ENCODE results near the gene LGR6.

The LGR6 gene

GRCh38 chr1:202200669-202201068 is 7.1 kb downstream of the LGR6 start:
- no peak for DNase-seq (ENCODE audit: low spot score)

GRCh38 chr1:202201266-202201665 is 7.7 kb downstream of the LGR6 start:
- DNase-seq (ENCODE audit: low spot score), result peak; percentile 8

DNA sequence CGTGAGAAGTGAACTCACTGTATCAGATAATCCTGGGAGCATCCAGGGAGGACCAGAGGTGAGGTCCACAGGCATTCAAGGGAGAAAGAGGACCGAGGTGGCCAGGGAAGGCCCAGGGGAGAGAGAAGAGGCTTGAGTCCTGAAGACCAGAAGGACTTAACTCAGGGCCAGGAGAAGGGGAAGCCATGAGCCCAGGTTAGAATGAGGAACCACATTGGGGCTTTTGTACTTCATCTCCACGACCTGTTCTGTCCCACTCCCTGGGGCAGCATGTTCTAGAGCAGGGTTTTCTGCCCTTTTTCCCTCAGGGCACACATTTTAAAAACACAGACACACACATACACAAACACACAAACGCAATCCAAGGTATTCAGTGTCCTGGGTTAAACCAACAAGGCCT is 8.4 kb downstream of the LGR6 start:
- no peak for DNase-seq (ENCODE audit: low spot score)

DNA sequence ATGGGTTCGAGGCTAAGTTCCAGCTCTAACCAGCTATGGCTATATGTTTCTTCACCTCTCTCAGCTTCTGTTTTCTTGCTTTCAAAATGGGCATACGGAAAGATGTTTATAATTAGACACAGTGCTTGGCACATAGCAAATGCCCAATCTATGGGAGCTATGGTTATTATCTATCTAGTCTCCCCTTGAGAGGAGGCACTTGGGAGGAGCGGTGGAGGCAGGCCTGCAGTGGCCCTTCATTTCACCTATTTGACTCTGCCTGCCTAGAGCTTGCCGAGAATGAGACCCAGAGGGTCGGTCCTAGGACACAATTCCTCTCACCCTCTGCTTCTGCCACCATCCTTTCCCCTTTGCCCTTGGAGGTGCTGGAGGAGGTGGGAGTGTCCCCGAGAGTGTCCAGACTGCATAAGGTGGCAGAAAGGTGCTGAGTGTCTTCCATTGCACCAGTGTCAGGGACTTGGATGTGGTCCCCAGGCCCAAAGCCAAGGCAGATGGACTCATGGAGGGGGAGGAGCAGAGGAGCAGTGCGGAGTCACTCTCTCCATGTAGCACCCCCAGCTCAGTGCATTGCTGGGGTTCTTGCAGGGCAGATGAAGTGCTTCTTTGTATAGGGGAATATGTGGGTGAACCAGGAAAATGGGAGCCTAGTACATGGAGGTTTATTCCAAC is 9.0 kb downstream of the LGR6 start:
- no peak for DNase-seq (ENCODE audit: low spot score)

- peak; percentile 18 for DNase-seq (ENCODE audit: low spot score)
Observed at GRCh38 chr1:202203238-202204039, 9.8 kb downstream of the LGR6 start.

DNA sequence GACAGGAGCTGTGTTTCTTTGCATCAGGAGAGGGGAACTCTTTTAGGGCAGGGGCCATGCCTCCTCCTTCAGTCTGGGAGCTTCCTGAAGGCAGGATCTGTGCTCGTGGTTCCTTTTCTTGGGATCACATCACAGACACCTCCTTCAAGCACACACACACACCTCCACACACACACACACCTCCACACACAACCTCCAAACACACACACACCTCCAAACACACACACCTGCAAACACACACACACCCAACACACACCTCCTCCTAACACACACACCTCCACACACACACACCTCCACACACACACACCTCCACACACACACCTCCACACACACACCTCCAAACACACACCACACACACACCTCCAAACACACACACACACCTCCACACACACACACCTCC is 10.5 kb downstream of the LGR6 start:
- DNase-seq (ENCODE audit: low spot score), result no peak

DNA sequence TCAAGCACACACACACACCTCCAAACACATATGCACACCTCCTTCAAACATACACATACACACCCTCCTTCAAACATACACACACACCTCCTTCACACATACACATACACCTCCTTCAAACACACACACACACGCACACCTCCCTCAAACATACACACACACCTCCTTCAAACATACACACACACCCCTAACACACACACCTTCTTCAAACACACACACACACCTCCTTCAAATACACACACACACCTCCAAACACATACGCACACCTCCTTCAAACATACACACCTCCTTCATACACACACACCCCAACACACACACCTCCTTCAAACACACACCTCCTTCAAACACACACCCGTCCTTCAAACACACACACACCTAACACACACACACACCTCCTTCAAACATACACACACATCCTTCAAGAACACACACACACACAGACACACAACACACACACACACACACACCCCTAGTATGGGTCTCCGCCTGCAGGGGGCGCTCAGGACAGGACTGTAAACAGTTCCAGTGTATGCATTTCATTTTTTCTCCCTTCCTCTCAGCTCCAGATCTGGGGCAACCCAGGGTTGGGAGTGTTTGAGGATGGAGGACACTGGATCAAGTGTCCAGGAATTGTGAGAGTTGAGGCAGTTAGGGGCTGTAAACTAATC is 12.1 kb downstream of the LGR6 start:
- no peak for DNase-seq (ENCODE audit: low spot score)

DNA sequence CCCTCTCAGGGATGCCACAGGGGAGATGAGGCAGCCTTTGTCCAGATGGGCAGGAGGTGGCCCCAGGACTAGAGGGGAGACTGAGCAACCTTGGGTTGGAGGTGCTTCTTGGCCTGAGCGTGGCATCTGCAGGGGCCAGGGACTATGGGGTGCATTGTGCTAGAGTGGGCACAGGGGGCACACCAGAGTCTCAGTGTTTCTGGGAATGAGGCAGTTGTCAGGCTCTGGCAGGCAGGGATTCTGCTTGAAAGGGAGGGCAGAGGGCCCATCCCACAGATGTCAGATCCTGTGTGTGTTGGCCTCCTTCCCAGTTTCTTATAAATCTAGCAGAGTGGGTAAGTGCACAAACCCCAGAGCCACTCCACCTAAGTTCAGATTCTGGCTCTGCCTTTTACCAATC is 13.7 kb downstream of the LGR6 start:
- DNase-seq (ENCODE audit: low spot score), result no peak

DNA sequence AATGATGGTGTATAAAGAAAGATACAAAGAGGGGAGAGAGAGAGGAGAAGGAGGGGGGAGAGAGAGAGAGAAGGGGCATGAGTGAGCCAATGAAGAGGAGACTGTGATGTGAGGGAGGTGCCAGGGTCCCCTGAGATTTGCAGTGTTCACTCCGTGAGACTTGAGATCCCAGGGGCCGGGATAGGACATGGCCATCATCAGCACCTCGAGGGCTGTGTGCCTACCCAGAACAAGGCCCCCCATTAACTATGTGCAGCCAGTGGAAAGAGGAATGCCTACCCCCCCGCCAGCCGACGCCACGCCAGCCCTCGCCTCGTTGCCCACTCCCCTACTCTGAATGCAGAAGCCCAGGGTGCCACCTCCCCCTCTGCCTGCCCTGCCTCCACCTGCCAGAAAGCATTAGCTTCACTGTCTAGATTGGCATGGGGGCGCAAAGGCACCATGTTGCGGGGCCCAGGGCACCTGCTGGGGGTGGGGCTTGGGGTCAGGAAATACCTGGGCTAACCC is 14.8 kb downstream of the LGR6 start:
- no peak for DNase-seq (ENCODE audit: low spot score)

- DNase-seq (ENCODE audit: low spot score), result no peak
Observed at GRCh38 chr1:202210385-202210784, 16.8 kb downstream of the LGR6 start.

DNA sequence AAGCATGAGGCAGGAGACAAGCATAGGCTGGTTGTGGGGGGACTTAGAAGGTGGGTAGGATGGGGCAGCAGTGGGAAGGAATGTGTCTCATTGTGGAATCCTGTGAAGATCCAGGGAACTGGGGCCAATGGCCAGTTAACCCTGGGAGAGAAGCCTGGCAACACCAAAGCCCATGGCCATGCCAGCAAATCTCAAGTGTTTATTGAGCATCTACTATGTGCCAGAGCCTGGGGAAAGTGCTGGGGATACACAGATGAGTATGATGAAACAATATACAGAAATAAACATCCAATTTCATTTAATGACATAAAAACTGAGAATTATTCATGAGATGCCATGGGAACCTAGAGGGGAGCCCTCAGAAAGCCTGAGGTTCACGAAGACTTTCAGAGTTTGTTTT is 17.4 kb downstream of the LGR6 start:
- DNase-seq (ENCODE audit: low spot score), result no peak

DNA sequence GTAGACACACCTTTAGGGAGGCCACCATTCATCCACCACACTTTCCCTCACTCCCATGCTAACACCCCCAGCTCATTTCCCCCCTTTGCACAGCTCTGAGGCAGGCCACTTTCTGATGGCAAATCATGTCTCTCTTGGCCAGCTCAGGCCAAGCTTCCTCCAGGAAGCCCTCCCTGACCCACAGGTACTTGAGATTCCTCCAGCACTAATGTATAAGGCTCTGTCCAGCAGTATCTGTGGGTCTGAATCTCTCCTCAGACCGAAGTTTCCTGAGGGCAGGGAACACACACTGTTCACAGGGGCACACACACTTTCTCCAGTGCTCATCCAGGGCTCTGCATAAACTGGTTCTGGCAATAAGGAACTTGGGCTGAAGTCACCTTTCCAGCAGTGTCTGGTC is 19.2 kb downstream of the LGR6 start:
- no peak for DNase-seq (ENCODE audit: low spot score)

DNA sequence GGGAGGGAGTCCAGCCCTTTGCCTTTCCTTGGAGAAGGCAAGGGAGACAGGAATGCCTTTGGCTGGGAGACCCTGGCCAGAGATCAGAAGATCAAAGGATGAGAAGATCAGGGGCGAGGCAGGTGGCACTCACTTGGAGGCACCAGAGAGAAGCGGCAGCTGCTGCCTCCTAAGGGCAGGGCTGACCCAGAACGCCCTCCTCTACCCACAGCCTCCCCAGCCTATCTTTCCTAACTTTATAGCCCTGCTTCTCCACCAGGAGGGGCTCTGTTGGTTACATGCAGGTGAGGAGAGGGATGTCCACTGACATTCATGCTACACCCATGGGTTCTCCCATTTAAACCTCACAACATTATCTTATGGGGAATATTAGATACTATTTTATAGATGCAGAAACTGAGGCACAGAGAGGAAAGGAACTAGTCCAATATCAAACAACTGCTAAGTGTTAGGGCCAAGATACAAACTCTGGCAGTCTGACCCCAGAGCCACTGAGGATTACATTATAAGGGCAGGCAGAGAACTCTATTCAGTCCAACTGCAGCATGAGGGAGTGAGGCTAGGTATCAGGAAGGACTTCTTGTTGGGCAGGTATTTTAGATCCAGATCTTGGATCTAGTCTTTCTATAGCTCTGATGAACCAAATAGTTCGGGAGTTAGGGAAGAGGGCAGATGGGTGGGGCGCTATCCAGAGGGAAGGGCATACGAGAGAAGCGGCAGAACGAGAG is 19.9 kb downstream of the LGR6 start:
- DNase-seq (ENCODE audit: low spot score), result no peak

DNA sequence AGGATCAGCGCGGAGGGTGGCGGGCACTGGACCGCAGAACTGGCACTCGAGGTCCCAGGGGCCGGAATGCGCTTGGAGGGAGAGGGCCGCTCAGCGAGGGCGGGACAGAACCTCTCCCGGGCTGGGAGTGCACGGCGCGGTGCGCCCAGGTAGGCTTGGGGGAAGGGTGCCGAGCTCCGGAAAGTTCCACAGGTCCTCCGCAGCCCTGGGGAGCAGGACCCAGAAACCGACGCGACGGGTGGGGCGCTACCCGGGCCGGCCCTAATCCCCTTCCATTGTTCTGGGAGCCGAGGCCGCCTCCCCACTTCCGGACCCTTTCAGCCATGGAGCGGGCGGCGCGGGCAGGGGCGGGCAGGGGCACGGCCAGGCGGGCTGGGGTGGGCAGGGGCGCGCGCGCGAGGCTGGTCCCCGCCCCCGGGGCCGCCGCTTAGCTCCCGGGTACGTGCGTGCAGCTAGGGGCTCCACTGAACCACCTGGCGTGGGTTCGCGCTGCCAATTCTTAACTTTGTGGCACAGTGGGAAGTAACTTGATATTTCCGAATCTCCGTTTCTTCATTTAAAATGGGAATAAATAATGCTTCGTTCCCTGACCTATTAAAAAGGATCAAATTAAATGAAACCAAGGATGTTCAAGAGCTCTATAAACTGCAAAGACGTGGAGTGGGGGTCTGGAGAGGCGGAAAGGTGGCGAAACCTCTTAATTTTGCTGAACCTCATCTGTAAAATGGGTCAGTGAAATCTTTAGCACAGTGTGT is 20.7 kb downstream of the LGR6 start:
- no peak for DNase-seq (ENCODE audit: low spot score)

DNA sequence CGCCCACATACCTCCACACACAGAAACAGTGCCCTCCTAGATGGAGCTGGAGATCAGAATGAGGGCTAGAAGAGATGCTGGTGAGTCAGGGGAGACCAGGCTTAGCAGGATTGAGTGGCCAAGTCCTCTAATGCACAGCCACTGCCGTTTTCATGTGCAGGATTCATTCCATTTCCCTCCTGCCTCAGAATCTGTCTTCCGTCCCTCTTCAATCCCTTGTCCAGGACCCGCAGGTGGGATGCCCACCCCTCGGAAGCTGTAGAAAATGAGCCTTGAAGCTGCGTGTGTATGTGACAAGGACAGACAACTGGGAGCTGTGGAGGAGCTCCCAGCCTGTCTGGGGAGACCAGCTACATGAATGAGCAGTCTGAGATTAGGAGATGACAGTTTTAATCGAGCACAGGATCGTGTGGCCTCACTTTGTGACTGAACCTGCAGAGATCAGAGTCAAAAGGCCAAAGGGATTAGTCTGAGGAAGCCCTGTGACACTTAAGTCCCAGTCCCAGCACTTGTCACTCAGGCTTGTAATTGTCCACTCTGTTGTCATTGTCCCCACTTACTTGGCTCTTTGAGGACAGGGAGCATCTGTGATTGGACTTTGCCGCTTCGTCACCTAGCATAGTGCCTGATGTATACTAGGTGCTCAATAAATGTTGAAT is 22.0 kb downstream of the LGR6 start:
- no peak for DNase-seq (ENCODE audit: low spot score)

- DNase-seq (ENCODE audit: low spot score), result no peak
Observed at GRCh38 chr1:202216691-202217090, 23.1 kb downstream of the LGR6 start.

DNA sequence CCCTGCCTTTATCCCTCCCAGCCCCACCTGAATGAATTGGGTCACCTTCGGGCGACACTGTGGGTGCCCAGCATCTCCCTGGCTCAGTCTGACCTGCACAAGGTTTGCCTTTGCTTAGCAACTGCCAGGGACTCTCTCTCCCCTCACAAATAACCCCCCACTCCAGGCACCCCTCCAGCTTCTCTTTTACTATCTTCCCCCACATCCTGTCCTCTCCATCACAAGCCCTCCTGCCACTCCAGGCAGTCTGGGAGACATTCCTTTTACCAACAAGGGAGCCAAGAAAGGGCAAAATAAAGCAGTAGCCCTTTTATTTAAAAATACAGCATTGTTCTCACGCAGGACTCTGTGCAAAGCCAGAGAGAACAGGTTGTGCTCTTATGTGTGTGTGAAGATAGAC is 23.9 kb downstream of the LGR6 start:
- no peak for DNase-seq (ENCODE audit: low spot score)

GRCh38 chr1:202217951-202218350 is 24.4 kb downstream of the LGR6 start:
- DNase-seq (ENCODE audit: low spot score), result no peak

- no peak for DNase-seq (ENCODE audit: low spot score)
Observed at GRCh38 chr1:202220733-202221132, 27.1 kb downstream of the LGR6 start.

DNA sequence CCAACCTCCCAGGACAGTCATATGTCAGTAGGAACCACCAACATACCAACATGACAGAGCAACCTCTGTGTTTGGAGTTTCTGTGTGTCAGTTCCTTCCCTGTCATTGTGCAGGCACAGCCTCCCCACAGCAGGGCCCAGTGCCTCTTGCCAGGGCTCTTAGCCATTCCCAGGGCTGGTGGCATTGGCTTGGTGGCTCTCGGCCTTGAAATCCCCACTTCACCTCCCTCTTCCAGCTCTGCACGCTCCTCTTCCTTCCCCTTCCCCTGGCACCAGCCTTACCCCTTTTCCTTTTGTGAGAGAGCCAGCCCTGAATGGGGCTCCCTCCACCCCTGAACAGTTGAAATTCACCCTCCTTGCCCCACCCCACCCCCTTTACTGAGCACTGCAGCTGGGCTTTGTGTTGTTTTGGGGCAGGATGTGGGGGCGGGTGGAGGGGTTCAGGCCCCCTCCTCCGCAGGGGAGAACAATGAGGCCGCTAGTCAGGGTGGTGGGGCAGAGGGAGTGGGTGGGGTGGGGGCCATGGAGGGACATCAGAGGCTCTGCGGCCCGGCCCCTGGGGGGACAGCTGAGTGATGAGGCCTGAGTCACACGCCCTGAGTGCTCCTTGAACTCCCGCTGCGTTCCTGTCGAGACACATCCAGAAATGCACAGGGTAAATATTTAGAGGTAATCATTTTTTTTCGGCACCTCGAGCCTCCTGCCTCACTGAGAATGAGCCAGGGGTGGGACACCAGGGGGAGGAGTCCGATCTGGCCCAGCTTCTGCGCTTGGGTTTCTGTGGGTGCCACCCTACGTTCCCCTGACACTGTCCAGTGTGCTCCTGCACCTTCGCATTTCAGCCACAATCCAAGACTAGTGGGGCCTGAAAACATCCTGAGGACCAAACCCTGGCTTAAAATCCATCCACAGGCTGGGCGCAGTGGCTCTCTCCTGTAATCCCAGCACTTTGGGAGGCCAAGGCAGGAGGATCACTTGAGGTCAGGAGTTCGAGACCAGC is 28.6 kb downstream of the LGR6 start:
- no peak for DNase-seq (ENCODE audit: low spot score)
